Muscle of leg (tissue), 16 donors: ENCODE data around the gene HARS1. TPM values are rescaled to one million over a fixed set of nuclear protein-coding genes. Genes with fewer than 3 reads are reported as not detected.
"Not testable (repeated sequence)": the region's sequence is repeated elsewhere in the genome, so short reads cannot be mapped to it uniquely, and the experiment has no call there.

Experiments
- DNase-seq: peaks from one replicate; pipeline ENCODE4 v3.0.0; 2013
- H3K27ac ChIP-seq: one replicate; pipeline ENCODE4 v1.5.1; 2013; ENCODE audit warnings: mild to moderate bottlenecking, low read length, control low read depth
- H3K27me3 ChIP-seq: one replicate; pipeline ENCODE4 v1.6.1; 2013; ENCODE audit warnings: low read length; ENCODE audit not compliant: control insufficient read depth, insufficient read depth
- H3K36me3 ChIP-seq: one replicate; pipeline ENCODE4 v1.6.1; 2013; ENCODE audit warnings: low read length; ENCODE audit not compliant: control insufficient read depth, insufficient read depth
- H3K4me1 ChIP-seq: one replicate; pipeline ENCODE4 v1.6.1; 2013; ENCODE audit warnings: low read length; ENCODE audit not compliant: control insufficient read depth, insufficient read depth
- H3K4me3 ChIP-seq: one replicate; pipeline ENCODE4 v1.5.1; 2013; ENCODE audit warnings: low read length, control low read depth
- H3K9me3 ChIP-seq: replicated peaks from 2 replicates; pipeline ENCODE4 v1.6.1; 2013; ENCODE audit warnings: low read depth, low read length; ENCODE audit not compliant: control insufficient read depth
- WGBS: methylation state at CpG from one replicate; pipeline ENCODE4 v1.1.5; 2013; ENCODE audit warnings: missing lambda C conversion rate; ENCODE audit not compliant: insufficient coverage; 5-methylcytosine and 5-hydroxymethylcytosine counted together
- long read RNA-seq, 11 donors: transcript quantifications; one replicate each; lab custom pipeline, GENCODE V29; 2026
- polyA plus RNA-seq, 8 donors: library from polyadenylated mRNA; unstranded; fragments of 120-200 nt; gene quantifications; one replicate each; pipeline versions ENCODE4 v1.2.1 to v1.2.3, GENCODE V29; 2013; ENCODE audit warnings: inconsistent platforms in 1 of 8, low replicate concordance in 1 of 8; ENCODE audit not compliant: insufficient read length in 8 of 8, insufficient read depth in 1 of 8
- total RNA-seq: library from RNA; stranded (reverse); fragments of 120-200 nt; gene quantifications from one replicate; pipeline ENCODE4 v1.2.4, GENCODE V29; 2013

HARS1 gene
- total RNA-seq = 41.4 TPM
- polyA plus RNA-seq = 10 to 100 TPM; 47.0 to 54.0 (median 51.0) TPM
- long read RNA-seq, donor 1, transcript HARS-215 (13 exons, 1,945 nt) = major isoform, 5 of 12 reads
- long read RNA-seq, donor 1, partial matches to known transcripts = 6 of 12 reads
- long read RNA-seq, donor 1, other reads (novel, unspliced or antisense) = 0 of 12 reads
- long read RNA-seq, donor 2, partial matches to known transcripts = 0 of 1 reads
- long read RNA-seq, donor 2, other reads (novel, unspliced or antisense) = 0 of 1 reads
- long read RNA-seq, donor 3, transcript HARS-215 (13 exons, 1,945 nt) = major isoform, 20 of 113 reads
- long read RNA-seq, donor 3, partial matches to known transcripts = 64 of 113 reads
- long read RNA-seq, donor 3, other reads (novel, unspliced or antisense) = 22 of 113 reads
- long read RNA-seq, donor 4, partial matches to known transcripts = 5 of 12 reads
- long read RNA-seq, donor 4, other reads (novel, unspliced or antisense) = 0 of 12 reads
- long read RNA-seq, donor 5, transcript HARS-215 (13 exons, 1,945 nt) = major isoform, 22 of 217 reads
- long read RNA-seq, donor 5, partial matches to known transcripts = 131 of 217 reads
- long read RNA-seq, donor 5, other reads (novel, unspliced or antisense) = 58 of 217 reads
- long read RNA-seq, donor 6, transcript HARS-215 (13 exons, 1,945 nt) = major isoform, 17 of 167 reads
- long read RNA-seq, donor 6, partial matches to known transcripts = 82 of 167 reads
- long read RNA-seq, donor 6, other reads (novel, unspliced or antisense) = 62 of 167 reads
- long read RNA-seq, donor 7, transcript HARS-215 (13 exons, 1,945 nt) = major isoform, 15 of 132 reads
- long read RNA-seq, donor 7, partial matches to known transcripts = 73 of 132 reads
- long read RNA-seq, donor 7, other reads (novel, unspliced or antisense) = 42 of 132 reads
- long read RNA-seq, donor 8, transcript HARS-215 (13 exons, 1,945 nt) = major isoform, 8 of 19 reads
- long read RNA-seq, donor 8, partial matches to known transcripts = 8 of 19 reads
- long read RNA-seq, donor 8, other reads (novel, unspliced or antisense) = 0 of 19 reads
- long read RNA-seq, donor 9, transcript HARS-215 (13 exons, 1,945 nt) = major isoform, 8 of 124 reads
- long read RNA-seq, donor 9, partial matches to known transcripts = 77 of 124 reads
- long read RNA-seq, donor 9, other reads (novel, unspliced or antisense) = 37 of 124 reads
- long read RNA-seq, donor 10, transcript HARS-215 (13 exons, 1,945 nt) = major isoform, 17 of 219 reads
- long read RNA-seq, donor 10, partial matches to known transcripts = 143 of 219 reads
- long read RNA-seq, donor 10, other reads (novel, unspliced or antisense) = 53 of 219 reads
- long read RNA-seq, donor 11, transcript HARS-215 (13 exons, 1,945 nt) = major isoform, 15 of 93 reads
- long read RNA-seq, donor 11, partial matches to known transcripts = 73 of 93 reads
- long read RNA-seq, donor 11, other reads (novel, unspliced or antisense) = 0 of 93 reads

GRCh38 chr5:140690941-140691924 lies at the start of gene HARS1, which contains the start of gene HARS2:
TSS of gene HARS1 (minus strand) at chr5:140691370. CDS start at chr5:140691304, 66 bp downstream.
TSS of gene HARS2 (plus strand) at chr5:140691455. CDS start at chr5:140691649, 194 bp downstream.
- Histone ChIP-seq H3K36me3 (peaks cover 42% of the 10 kb centered on the region), H3K9me3 (no peaks in the 10 kb centered on the region), H3K4me1 (peaks cover 12% of the 10 kb centered on the region), H3K27me3 (no peaks in the 10 kb centered on the region), H3K4me3 (peak within 1 kb of the TSS; percentile 96), H3K27ac (peak within 1 kb of the TSS; percentile 88)
- 0% methylated on average over 60 of the region's 61 CpGs for WGBS
- DNase-seq = peak; percentile 97

GRCh38 chr5:140737486-140737885 lies 46.3 kb upstream of the HARS1 start:
- H3K9me3 ChIP-seq = no peaks in the 10 kb centered on the region
- no peak overlapping the region for H3K27ac ChIP-seq
- H3K4me1 ChIP-seq = no peaks in the 10 kb centered on the region
- H3K27me3 ChIP-seq = no peaks in the 10 kb centered on the region
- H3K4me3 ChIP-seq = no peak overlapping the region
- no peak for DNase-seq
- no CpG with 5 or more reads among the region's 1 CpG for whole genome bisulfite sequencing
- no peaks in the 10 kb centered on the region for H3K36me3 ChIP-seq

- DNase-seq = no peak
- WGBS = 68% methylated on average over 4 of the region's 7 CpGs
- Histone ChIP-seq H3K9me3 (no peaks in the 10 kb centered on the region), H3K27ac (no peak overlapping the region), H3K27me3 (no peaks in the 10 kb centered on the region), H3K4me3 (no peak overlapping the region), H3K4me1 (no peaks in the 10 kb centered on the region), H3K36me3 (no peaks in the 10 kb centered on the region)
Measured at GRCh38 chr5:140734354-140734753, 43.2 kb upstream of the HARS1 start.

GRCh38 chr5:140733098-140733497 lies 41.9 kb upstream of the HARS1 start:
- H3K4me1 ChIP-seq = no peaks in the 10 kb centered on the region
- no peaks in the 10 kb centered on the region for H3K27me3 ChIP-seq
- no peak overlapping the region for H3K27ac ChIP-seq
- no peak overlapping the region for H3K4me3 ChIP-seq
- no peaks in the 10 kb centered on the region for H3K9me3 ChIP-seq
- no peaks in the 10 kb centered on the region for H3K36me3 ChIP-seq
- 60% methylated on average over 1 of the region's 4 CpGs for WGBS
- no peak for DNase-seq

GRCh38 chr5:140725799-140726471 lies 34.8 kb upstream of the HARS1 start:
- Histone ChIP-seq H3K36me3 (no peaks in the 10 kb centered on the region), H3K4me1 (no peaks in the 10 kb centered on the region), H3K4me3 (no peak overlapping the region), H3K9me3 (no peaks in the 10 kb centered on the region), H3K27me3 (peaks cover 4% of the 10 kb centered on the region), H3K27ac (no peak overlapping the region)
- WGBS = 6% methylated on average over 12 of the region's 23 CpGs
- peak; percentile 44 for DNase-seq

- 75% methylated on average over 2 of the region's 5 CpGs for WGBS
- not testable (repeated sequence) for H3K27me3 ChIP-seq, H3K4me1 ChIP-seq, H3K9me3 ChIP-seq, H3K4me3 ChIP-seq, DNase-seq, H3K27ac ChIP-seq, H3K36me3 ChIP-seq
Measured at GRCh38 chr5:140721395-140721794, 30.2 kb upstream of the HARS1 start.

GRCh38 chr5:140720738-140721137 lies 29.6 kb upstream of the HARS1 start:
- H3K4me1 ChIP-seq, DNase-seq, H3K9me3 ChIP-seq, H3K4me3 ChIP-seq, H3K27me3 ChIP-seq, H3K27ac ChIP-seq, H3K36me3 ChIP-seq: not testable (repeated sequence)
- WGBS = 50% methylated on average over 4 of the region's 6 CpGs

GRCh38 chr5:140718266-140718592 lies 27.1 kb upstream of the HARS1 start:
- Histone ChIP-seq H3K4me1 (no peaks in the 10 kb centered on the region), H3K9me3 (no peaks in the 10 kb centered on the region), H3K27me3 (no peaks in the 10 kb centered on the region), H3K27ac (no peak overlapping the region), H3K4me3 (no peak overlapping the region), H3K36me3 (no peaks in the 10 kb centered on the region)
- WGBS = 91% methylated on average over 4 of the region's 7 CpGs
- no peak for DNase-seq
